Measurements from ENCODE around the gene THBS2.

DNA sequence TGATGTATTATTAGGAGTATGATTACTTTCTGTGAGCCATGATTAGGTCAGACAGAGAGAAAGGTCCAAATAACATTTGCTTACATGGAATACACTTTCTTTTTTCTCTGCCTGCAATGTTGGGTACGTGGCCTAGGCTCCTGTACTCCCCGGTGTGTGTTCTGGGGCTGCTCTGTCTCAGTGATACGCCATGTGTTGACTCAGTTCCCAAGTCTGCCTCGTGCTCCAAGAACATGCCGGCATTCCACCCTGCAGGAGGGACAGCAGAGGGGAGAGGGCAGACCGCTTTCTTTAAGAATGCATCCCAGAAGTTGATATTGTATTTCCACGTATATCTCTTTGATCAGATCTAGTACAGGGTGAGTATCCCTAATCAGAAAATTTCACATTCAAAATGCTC lies 33.3 kb upstream of the THBS2 start:
- TF ChIP-seq CTCF (IDR thresholded peaks at IDR 0.05) (no peak), POLR2A (IDR thresholded peaks at IDR 0.05) (no peak)
